Measurements from ENCODE around the gene ELOVL3.
"Not testable (repeated sequence)": the region's sequence is repeated elsewhere in the genome, so short reads cannot be mapped to it uniquely, and the experiment has no call there.

The ELOVL3 gene

GRCh38 chr10:102208311-102209035, 17.6 kb upstream of the ELOVL3 start:
- no peak for TF ChIP-seq CTCF (conservative IDR thresholded peaks at IDR 0.05; ENCODE audit: low read depth, low read length)
- DNase-seq (ENCODE audit: low read depth): no peak

GRCh38 chr10:102211615-102212299, 14.3 kb upstream of the ELOVL3 start:
- H3K4me3 ChIP-seq (ENCODE audit: low read length): no peak overlapping the region
- no peak for TF ChIP-seq CTCF (conservative IDR thresholded peaks at IDR 0.05; ENCODE audit: low read depth, low read length)
- no peak for DNase-seq (ENCODE audit: low read depth)

More at GRCh38 chr10:102208311-102209035, 17.6 kb upstream of the ELOVL3 start:
- H3K4me3 ChIP-seq (ENCODE audit: low read length): no peak overlapping the region

GRCh38 chr10:102213599-102213998, 12.5 kb upstream of the ELOVL3 start:
- H3K4me3 ChIP-seq (ENCODE audit: low read length); DNase-seq (ENCODE audit: low read depth): not testable (repeated sequence)

GRCh38 chr10:102219370-102219769, 6.7 kb upstream of the ELOVL3 start:
- no peak overlapping the region for H3K4me3 ChIP-seq (ENCODE audit: low read length)
- TF ChIP-seq CTCF (conservative IDR thresholded peaks at IDR 0.05; ENCODE audit: low read depth, low read length): no peak
- DNase-seq (ENCODE audit: low read depth): no peak

- no peak for DNase-seq (ENCODE audit: low read depth)
- no peak for TF ChIP-seq CTCF (conservative IDR thresholded peaks at IDR 0.05; ENCODE audit: low read depth, low read length)
- no peak overlapping the region for H3K4me3 ChIP-seq (ENCODE audit: low read length)
These were observed 5.5 kb upstream of the ELOVL3 start for GRCh38 chr10:102220612-102221011.

GRCh38 chr10:102222797-102223196, 3.3 kb upstream of the ELOVL3 start:
- H3K4me3 ChIP-seq (ENCODE audit: low read length): no peak overlapping the region
- no peak for TF ChIP-seq CTCF (conservative IDR thresholded peaks at IDR 0.05; ENCODE audit: low read depth, low read length)
- no peak for DNase-seq (ENCODE audit: low read depth)

GRCh38 chr10:102226542-102226870, 407 bp downstream of the ELOVL3 start:
- no peak for DNase-seq (ENCODE audit: low read depth)
- TF ChIP-seq CTCF (conservative IDR thresholded peaks at IDR 0.05; ENCODE audit: low read depth, low read length): no peak
- no peak overlapping the region for H3K4me3 ChIP-seq (ENCODE audit: low read length)
